HG02970 (cell line): ENCODE results near the gene PREX1.
"Not testable (repeated sequence)": the region's sequence is repeated elsewhere in the genome, so short reads cannot be mapped to it uniquely, and the experiment has no call there.

Experiments used
- ATAC-seq: cut with Tn5 transposase; IDR thresholded peaks from one replicate; pipeline ENCODE4 v1.9.1; 2021; ENCODE audit warnings: mild to moderate bottlenecking, moderate library complexity, moderate number of reproducible peaks; ENCODE audit not compliant: unreplicated experiment, low FRiP score

PREX1 gene

DNA sequence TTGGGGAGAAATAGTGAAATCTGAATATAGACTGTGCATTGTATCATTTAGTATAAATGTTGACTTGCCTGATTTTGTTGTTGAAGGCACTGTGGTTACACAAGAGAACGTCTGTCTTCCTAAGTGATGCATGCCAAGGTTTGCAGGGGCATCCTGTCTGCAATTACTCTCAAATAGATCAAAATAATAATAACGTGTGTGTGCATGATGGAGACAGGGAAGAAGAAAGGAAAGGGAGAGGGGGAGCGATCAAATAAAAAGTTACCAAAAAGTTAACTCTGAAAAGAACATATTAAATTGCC is 14.4 kb downstream of the PREX1 start:
- no peak for ATAC-seq

GRCh38 chr20:48812600-48813445 is 15.0 kb downstream of the PREX1 start:
- ATAC-seq: no peak

DNA sequence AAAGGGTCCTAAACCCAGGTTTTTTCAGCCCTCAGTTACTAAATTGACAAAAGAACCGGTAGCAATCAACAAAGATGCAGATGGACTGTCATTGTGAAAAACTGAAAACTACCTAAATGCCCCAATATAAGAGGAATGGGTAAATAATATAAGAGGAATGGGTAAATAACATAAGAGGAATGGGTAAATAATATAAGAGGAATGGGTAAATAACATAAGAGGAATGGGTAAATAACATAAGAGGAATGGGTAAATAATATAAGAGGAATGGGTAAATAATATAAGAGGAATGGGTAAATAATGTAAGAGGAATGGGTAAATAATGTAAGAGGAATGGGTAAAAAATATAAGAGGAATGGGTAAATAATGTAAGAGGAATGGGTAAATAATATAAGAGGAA is 15.7 kb downstream of the PREX1 start:
- not testable (repeated sequence) for ATAC-seq

DNA sequence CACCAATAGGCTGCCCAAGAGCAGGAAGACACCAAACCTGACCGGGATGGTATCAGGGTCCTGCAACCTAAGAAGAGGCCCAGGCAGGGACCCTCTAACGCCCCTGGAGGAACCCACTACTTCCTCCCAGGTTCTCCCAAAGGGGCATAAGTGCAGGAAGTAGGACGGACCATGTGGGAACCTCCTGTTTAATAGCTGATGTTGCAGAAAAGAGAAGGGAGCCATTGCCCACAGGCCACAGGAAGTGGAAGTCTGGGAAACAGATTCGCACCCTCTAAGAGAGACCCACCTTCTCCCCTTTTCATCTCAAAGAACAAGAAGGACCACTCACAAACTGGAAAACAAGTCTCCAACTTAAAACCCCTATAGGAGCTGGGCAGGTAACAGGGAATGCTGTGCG is 18.1 kb downstream of the PREX1 start:
- ATAC-seq: no peak

GRCh38 chr20:48808382-48809034 is 19.3 kb downstream of the PREX1 start:
- ATAC-seq: no peak

DNA sequence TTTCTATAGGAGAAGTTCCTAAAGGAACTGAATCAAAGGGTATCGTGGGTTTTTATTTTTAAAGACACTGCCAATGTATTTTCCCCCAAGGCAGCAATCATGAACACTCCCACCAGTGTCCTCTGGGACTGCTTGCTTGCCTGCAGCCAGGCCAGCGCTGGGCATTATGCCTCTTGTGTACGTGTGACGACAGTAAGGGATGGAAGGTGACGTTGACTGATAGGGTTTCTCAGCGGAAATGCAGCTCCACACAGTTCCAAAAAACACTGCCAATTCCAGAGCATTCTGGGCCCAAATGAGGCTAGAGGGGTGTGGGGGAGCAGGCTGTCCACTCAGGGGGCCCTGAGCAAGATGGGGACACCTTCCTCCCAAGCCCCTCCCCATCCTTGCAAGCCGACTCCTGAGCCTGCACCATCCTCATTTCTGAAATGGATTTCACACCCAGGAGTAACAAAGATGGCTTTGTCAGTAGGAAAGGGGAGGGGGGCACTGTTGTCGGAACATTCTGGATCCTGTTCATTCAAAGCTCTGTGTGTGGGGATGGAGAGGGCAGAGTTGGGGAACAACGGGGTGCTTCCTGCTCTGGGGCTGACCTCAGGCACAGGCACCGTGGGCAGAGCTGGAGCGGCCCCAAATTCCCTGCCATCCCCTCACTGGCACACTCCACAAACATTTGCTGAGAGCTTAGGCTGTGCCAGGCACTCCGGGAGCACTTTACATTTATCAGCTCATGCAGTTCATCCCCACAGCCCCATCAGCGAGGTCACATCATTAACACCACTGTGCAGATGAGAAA is 20.0 kb downstream of the PREX1 start:
- no peak for ATAC-seq

GRCh38 chr20:48807051-48807450 is 20.7 kb downstream of the PREX1 start:
- ATAC-seq: no peak

- no peak for ATAC-seq
These were observed 22.1 kb downstream of the PREX1 start for GRCh38 chr20:48805716-48806115.

DNA sequence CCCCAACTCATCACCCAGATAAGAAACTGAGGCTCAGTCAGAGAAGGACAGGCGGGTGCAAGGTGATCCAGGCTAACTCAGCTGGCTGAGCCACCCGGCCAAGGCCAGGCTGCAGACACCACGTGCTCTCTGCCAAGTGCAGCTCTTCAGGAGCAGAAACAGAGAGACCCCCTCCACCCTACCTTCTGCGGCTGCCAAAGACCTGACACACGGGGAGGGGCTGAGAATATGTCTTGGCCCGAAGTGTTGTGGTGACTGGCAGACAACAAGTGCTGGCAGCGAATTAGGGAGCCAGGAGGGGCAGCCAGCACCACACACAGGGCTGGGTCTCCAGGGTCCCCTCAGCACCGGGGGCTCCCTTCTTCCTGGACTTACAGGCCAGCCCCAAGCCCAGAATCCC is 22.5 kb downstream of the PREX1 start:
- no peak for ATAC-seq

DNA sequence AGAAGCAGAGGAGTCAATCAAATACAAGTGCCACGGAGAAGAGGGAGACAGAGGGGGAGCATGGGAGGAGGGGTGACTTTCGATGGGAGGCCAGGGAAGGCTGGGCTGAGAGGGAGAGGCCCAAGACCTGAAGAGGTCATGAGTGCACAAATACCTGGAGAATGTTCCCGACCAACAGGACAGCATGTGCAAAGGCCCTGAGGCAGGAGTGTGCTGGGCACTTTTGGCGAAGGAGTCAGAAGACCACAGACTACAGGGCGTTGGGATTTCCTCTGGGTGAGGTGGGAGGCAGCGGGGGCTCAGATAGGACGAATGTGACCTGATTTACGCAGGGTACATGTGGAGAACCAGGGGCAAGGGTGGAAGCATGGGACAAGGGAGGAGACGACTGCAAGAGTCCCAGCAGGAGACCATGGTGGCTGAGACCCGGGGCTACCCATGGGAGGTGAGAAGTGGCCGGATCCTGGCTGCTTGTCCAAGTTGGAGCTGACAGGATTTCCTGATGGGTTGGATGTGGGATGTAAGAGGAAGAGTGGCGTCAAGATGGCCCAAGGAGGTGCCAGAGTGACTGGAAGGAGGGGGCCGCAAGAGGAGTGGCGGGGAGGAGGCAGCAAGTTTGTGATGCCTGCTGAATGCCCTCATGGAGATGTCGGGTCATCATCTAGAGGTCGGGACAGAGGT is 23.4 kb downstream of the PREX1 start:
- ATAC-seq: no peak

DNA sequence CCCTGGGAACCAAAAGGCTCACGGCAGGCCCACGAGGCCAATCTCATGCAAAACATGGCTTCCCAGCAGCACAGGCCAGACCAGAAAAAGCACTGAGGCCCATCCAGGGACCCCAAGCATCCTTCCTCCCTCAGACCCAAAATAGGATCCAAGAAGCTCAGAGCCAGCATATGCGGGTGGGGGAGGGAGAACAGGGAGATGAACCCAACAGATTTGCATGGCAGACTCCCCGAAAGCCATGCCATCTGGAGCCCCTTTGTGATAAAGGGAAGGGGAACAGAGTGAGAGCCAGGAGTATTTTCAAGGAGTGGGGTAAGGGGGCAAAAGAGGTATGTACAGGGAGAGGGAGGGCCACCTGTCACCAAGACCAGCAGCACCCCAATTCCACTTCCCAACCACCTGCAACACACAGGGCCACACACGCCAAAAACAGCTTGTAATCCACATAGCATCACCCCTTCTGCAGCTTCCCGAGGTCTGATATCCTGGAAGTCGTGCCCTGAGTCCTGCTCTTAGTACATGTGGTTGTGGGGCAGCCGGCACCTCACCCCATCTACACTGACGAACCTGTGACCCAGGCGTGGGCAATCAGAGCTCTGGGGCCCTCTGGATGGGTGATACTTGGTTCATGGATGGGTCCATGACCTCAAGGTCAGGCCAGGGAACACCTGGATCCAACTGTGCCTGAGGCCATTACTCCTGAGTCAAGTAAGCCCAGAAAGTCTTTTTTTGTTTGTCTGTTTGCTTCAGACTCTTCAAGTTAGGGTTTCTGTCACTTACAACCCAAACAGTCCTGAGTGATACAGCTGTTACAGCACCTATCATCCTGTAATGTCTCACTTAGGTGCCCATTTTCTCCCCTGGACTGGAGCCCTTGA is 24.4 kb downstream of the PREX1 start:
- no peak for ATAC-seq

DNA sequence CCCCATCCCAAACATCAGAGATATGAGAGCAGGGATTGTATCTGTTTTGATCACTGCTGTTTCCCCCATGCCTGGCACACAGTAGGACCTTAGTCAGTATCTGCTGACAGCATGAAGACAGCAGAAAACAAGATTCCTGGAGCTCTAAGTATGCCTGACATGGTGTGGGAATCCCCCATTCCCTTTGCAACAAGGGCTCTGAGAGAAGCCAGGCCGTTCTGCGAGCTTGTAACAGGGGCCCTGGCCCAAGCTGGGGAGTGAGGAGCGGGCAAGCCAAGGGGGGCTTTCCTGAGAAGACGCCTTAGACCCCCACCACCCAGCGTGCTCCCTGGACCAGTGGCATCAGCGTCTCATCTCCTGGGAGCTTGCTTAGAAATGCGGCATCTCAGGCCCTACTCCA is 25.2 kb downstream of the PREX1 start:
- ATAC-seq: no peak

DNA sequence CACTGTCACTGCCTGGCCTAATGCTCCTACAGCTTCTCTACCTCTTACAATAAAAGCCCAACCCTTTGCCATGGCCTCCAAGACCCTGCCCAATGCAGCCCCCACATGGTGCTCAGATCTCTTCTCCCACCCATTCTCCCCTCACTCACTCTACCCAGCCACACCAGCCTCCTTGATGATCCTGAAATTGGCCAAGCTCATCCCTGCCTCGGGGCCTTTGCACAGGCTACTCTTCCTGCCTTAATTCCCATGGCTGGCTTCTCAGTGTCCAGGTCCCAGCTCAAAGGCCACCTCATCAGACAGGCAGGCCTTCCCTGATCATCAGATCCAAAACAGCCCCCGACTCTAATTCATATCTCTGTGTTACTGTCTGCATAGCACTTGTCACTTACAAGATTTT is 25.6 kb downstream of the PREX1 start:
- no peak for ATAC-seq

DNA sequence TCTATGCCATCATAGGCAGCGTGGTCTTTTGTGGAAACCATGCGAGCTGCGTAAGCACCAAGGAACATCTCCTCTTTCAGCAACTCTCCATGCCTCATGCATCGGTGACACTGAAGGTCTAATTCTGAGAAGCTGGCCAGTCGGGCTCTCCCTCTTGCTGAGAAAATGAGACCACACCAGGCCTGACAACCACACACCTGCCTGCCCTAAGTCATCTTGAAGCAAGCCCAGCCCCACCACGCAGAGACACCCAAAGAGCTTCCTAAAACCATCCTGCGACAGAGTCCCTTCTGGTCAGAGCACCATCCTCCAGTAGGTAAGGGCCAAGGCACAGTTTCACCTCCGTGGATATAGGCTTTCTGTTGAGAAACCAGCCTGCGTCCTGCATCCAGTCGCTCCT is 26.6 kb downstream of the PREX1 start:
- no peak for ATAC-seq

DNA sequence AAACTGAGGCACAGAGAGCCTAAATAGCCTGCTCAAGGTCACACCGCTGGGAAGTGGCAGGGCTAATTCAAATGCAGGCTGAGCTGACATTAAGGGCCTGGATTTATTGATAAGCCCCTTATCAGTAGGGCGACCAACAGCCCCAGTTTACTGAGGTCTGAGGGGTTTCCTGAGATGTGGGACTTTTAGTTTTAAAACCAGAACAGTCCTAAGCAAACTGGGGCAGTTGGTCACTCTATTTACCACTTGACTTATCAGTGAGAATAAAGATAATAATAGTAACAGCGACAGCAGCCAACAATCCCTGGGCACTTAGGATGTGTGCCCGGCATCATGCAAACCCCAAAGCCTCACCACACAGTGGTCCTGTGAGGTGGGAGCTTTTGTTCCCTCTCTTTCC is 27.6 kb downstream of the PREX1 start:
- ATAC-seq: no peak

GRCh38 chr20:48799328-48800105 is 28.3 kb downstream of the PREX1 start:
- ATAC-seq: no peak

DNA sequence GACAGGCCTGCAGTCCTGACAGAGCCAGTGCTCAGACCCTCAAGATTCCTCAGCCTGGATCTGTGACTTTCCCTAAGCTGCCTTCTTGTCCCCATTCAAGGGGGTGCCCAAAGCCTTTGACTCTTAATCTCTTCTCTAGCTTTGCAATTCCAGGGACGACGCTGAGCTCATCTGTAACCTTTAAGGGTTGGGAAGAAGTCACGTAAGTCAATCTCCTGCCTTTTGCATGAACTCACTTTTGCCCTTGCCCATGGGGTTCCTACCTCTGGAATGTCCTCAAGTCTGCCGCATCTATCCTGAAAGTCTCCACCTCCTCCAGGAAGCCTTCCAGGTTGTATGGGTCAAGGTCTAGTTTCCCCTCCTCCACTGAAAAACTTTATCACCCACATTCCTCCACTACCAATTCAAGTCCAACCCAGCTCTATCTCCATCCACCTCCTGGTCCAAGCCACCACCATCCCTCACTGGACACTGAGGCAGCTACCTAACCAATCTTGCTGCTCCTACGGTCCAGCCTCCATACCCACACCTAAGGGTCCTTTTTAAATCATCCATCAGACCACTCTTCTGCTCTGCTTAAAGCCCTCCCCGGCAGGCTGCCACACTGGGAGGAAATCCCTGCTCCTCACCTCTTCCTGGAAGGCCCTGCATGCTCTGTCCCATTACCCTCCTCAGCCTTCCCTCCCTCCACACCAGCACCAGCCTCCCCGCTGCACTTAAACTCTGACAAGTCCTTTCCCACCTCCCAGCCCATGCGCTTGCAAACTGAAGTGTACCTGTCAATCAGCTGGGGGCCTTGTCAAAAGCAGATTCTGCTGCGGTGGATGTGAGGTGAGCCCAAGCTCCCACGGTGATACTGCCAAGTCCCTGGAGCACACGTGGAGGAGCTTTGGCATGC is 29.7 kb downstream of the PREX1 start:
- ATAC-seq: no peak

DNA sequence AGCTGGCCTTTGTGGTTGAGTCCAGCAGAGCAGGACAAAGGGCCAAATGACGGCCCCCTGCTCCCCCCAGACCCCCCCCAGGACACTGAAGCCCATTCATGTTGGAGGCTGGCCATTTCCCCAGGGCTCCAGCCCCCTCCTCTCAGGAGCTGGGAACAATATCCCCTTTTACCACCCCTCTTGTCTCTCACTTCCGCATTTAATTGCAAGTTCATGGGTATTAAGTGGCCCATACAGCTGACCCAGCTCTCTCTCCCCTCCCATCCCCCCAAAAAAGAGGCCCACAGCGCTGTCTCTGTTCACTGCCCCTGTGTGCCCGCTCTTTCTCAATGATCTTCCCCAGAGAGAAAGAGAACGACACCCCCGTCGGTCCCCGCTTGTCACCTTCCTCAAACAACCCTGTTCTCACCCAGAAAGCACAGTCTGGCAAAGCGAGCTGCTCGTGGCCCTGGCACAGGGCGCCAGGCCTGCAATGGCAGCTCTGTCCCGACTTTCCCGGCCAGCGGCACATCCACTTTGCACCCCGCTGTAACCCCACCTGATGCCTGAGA is 30.4 kb downstream of the PREX1 start:
- ATAC-seq: no peak
